GM18498 (cell line): ENCODE results near the gene GZMB.
"Not testable (repeated sequence)": the region's sequence is repeated elsewhere in the genome, so short reads cannot be mapped to it uniquely, and the experiment has no call there.

Source experiments
- ATAC-seq: cut with Tn5 transposase; IDR thresholded peaks from one replicate; pipeline ENCODE4 v1.9.1; 2021; ENCODE audit warnings: mild to moderate bottlenecking, moderate library complexity; ENCODE audit not compliant: unreplicated experiment

Gene GZMB, protein sequence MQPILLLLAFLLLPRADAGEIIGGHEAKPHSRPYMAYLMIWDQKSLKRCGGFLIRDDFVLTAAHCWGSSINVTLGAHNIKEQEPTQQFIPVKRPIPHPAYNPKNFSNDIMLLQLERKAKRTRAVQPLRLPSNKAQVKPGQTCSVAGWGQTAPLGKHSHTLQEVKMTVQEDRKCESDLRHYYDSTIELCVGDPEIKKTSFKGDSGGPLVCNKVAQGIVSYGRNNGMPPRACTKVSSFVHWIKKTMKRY

DNA sequence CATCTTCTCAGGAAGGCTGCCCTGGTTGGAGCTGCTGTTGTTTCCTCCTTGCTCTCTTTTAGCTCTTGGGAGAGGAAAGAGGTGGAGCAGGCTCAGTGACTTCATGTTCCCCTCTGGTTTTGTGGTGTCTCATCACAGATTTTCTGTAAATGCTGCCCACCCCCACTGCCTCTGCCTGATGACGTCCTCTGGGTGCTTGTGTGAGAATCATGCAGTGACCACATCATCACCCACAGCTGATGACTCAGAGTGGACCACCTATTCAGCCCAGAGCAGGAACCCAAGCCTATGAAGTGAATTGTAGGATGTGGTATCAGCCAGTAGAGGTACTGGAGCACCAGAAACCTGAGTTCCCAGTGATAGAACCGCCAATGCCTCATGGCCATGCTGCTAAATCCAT, at the start of gene GZMB:
GZMB (minus strand) TSS at position 33 of the 400 bp plus-strand sequence; CDS start at position 3, 30 bp downstream.
- ATAC-seq: no peak

DNA sequence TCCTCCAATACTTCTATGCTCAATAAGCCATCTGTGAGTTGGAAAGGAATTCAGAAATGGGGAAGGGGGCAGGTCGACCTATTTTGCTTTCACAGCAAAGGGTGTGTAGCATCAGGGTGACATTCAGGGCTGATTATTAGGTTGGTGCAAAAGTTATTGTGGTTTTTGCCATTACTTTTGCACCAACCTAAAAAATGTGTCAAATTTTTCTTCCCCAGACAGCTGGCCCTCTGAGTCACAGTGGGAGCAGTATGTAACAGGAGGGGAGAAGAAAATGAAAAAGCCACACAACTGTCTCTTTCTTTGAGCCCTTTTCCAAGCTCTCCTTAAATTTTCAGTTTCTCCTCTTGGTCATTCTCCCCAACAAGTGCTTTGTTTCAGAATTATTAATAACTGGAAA, 47.1 kb upstream of the GZMB start:
- ATAC-seq: no peak

DNA sequence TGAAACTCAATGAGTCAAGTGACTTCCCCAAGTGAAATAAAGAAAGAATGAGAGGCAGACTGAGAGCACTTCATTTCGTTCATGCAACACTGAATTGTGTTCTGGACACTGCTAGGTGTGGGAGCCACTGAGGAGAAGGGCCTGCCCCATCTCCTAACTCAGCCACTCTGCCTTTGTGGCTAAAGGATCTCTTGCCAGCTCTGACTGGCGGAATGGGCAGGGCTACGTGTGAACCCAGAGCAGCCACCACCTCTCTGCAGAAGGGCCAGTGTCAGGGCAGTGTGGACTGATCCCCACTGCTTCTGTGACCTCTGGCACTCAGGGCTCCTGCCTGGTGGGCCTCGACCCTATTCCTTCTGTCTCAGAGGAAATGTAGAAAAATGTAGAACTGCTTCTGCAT, 46.5 kb upstream of the GZMB start:
- ATAC-seq: no peak

DNA sequence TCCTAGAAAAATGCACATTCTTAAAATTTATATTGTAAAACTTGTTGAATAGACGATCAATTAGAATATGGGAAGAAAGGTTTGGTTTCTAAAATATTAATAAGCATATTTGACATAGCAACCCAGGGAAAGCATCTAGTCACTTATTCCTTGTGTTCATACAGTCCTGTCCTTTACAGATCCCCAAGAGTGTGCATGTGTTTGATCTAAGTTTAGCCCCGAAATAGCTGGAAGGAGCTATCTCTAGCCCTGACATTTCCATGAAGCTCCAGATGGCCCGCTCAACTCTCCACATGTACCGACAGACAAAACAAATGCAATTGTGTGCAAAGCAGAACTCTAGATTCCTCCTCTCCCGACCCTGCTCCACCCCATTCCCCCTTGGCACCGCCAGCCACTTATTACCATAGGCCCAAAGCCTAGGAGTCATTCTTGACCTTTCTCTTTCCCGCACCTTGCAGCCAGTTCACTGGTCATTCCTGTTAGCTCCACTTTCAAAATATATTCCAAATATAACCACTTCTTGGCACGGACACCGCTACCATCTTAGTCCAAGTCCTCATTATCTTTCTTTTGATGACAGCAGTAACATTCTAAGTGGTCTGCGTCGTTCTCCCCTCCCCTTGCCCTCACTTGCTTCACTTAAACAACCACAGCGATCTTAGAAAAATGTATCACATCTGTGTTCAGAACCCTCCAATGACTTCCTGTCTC, 45.4 kb upstream of the GZMB start:
- ATAC-seq: no peak

DNA sequence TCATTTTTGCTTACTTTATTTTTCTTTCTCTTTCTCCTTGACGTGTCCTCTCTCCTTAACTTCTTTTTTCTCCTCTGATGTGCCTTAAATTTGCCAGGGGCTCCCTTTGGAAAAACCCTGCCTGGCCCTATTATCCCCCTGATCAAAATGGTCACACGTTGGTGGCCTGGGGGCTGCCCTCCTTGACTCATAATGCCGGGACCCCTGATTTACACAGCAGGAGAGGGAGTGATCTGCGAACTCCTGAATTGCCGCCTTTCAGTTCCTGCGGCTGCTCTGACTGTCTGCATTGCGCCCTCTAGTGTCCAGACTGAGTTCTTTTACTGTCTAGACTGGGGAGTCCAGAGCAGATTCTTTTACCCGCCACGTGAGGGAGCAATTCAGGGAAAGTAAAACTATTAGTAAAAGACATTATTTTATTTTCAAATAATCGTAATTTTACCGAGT, 44.8 kb upstream of the GZMB start:
- peak; percentile 77 for ATAC-seq

DNA sequence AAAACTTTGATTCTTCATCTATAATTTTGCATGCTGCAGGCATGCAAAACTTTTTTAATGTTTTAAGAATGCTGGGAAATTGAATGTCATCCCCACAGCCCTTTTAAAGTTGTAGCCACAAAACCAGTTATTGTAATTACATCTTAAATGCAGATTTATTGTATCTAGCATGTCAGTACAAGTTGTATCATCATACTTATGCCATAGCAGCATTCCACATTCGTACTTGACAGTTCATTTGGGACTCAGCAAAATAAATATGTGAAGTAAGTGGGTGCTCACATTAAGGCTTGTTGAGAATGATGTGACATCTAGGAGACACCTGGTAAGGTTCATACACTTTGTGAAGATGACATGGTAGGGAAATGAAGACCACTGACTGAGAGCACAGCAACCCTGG, 44.0 kb upstream of the GZMB start:
- no peak for ATAC-seq

DNA sequence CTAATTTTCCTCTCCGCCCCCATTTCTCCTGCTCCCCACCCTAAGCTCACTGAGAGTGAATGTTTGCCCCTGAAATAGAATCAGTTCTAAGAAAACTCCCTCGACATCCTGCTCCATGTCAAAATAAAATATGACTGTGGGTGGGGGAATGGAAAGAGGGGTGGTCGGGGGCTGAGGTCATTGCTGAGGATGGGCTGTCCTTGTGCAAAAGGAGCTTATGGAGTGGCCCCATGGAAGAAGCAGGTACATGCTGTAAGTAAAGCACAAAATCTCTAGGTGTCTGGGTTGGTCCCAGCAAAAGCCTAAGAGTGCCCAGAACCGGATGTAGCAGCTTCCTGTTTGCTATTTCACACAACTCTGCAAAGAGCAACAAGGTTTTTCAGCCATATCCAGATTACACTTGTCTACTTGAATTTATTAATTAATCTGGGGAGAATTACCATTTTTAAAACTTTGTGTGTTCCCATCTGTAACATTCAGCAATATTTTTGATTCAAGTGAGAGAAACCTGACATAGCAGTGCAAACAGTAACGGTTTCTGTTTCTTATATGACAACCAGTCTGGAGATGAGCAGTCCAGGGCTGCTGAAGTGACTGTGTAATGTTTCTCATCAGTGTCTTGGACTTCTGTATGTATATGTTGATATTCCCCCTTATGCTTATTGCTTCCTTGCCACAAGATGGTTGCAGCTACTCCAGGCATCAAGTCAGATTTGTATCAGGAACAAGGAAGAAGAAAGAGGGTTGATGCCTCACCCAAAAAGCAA, 40.4 kb upstream of the GZMB start:
- peak; percentile 63 for ATAC-seq

DNA sequence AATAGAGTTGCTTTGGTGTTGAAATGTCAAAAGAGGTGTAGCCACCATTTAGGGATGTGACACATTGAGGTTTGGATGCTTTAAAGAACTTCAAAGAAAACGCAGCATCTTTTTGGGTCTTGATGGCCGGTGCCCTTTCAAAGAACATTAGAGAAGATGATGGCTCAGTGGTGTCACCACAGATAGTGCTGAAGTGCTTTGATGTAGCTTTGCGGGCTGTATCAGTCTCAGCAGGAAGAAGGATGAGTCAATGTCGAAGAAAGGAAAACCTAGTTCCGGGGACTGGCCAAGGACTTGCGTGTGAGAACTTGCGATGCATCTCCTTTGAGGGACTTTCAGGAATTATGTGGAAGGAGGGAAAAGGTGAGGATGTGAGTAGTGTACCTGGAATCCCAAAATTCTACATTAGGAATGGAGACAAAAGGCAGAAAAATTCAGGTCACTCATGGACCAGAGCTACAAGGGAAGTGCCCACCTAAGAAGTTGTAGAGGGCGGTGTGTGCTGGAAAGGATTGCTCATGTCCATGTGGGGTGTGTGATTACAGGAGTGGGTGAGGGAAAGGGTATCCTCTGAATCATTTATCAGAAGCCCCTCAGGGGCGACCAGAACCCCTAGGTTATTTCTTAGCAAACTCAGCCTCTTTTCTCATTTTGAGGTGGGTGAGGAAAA, 39.7 kb upstream of the GZMB start:
- ATAC-seq: peak; percentile 60

DNA sequence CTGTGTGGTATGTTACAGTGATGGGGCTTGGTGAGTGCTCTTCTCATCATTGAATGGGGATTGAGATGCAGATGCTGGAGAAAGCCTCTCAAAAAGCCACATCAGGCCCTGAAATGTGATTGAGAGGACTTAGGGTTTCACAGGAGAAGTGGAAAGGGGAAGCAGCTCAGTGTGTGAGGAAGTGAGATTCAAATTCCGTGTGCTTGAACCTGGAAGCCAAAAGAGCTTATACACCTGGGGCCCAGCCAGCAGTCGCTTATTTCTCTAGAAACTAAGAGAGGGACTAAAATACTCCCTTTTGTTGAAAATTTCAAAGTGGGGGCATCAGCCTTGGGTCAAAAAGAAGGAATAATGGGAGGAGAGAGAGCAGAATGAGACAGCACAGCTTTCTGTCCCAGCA, 39.1 kb upstream of the GZMB start:
- peak; percentile 63 for ATAC-seq

DNA sequence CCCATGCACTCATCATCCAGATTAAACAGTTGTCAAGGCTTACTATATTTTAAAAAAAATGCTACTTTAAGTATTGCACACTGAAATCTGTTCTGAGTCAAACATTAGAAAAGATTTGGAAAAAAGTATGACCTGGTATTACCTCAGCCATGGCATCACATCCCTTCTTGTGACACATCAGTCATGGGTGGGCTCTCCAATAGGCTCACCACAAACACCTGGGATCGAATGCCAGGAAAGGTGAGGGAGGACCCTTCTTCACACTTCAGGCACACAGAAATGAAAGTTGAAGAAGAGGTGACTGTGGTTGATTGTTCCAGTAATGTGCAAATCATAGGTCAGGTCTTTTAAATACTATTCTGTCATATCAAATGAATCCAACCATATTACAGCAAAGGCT, 36.6 kb upstream of the GZMB start:
- ATAC-seq: no peak

DNA sequence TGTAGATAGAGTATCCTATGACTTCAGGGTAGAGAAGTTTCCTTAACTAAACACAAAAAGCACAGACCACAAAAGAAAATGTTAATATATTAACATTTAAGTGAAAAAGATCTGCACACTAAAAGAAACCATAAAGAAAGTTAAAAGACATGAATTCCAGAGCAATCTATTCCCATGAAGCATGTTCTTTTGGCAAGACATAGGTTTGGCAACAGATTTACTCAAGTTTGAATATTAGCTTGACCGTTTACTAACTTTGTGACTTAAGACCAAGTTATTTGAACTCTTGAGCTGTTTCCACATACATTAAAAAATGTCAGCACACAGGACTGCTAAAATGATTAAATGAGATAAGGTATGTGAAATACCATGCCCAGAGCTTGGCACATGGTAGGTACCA, 35.7 kb upstream of the GZMB start:
- ATAC-seq: no peak

DNA sequence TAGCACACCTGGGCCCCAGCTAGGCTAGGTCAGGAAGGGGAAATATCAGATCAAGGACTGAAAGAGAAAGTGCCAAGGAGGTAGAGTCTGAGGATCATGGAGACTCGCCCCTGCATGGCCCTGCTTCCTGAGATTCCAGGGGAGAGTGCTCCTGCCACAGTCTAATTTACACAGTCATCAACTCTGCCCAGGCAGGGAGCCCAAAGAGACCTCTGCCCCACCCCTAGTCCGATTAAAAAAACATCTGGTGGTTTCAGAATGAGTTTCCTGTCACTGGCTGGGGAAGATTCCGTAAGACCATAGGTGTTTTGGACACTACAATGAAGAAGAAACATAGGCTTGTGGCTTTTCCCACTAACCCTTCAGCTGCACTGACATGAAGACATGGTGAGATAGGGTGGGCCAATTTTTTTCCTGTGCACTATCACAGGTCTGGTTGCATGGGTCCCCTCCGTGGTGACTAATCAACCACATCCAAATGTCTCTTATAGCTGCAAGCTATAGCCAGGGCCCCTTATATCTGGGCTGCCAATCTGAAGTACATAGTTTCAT, 31.5 kb upstream of the GZMB start:
- ATAC-seq: peak; percentile 96

DNA sequence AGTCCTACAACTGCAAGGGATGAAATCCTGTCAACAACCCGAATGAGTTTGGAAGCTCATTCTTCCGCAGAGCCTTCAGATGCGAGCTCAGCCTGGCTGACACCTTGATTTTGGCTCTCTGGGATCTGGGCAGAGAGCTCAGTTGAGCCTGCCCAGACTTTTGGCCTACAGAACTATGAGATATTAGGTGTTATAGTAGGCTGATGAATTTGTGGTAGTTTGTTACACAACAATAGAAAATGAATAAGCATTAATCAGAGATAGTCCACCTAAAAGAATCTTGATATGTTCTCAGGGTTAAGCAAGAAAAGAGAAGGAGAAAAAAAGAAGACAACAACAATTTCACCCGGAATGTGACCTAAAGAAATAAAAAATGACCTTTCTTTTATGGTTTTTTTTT, 30.4 kb upstream of the GZMB start:
- ATAC-seq: no peak

DNA sequence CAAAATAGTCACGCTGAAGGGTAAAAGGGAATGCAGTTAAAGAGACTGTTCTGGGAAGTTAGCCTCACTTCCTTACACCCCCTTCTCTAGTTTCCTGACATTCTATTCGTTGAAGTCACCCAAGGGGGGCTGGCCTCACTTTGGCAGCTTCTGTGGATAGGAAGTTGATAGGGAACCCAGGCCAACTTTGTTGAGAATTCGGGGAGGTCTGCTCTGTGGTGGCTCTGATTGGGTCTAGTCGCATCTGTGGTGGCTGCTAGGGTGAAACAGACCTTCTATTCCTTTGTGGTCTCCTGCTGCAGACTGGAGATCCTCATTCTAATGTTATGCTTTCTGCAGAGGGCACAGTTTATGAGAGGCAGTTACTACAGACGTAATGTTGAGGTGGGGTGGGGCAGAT, 28.8 kb upstream of the GZMB start:
- ATAC-seq: no peak

DNA sequence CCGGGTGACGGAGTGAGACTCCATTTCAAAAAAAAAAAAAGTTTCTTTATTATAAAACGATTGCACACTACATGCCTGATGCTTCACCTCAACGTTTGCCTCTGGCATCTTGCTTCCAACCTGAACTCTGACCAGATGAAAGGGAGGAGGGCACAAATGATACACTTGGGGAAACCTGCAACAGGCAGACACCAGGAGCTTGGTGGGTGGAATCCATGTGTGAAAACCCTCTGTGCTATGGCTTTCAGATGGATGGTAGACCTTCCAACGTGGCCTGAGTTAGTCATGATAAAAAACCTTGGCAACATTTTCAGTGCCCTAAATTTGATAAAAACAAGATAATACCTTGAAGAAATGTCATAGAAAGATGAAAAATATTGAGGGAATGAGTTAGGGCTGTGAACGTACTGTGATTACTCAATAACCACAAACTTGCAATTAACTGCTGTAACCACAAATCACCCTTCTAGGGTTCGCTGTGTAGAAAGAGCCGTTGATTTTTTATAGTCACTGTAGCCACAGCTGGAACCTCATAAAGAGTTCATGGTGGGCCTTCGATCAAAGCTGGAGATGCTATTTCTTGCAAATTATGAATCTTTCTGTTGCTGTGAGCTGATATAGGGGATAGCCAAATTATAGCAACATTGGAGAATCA, 26.1 kb upstream of the GZMB start:
- ATAC-seq: no peak

DNA sequence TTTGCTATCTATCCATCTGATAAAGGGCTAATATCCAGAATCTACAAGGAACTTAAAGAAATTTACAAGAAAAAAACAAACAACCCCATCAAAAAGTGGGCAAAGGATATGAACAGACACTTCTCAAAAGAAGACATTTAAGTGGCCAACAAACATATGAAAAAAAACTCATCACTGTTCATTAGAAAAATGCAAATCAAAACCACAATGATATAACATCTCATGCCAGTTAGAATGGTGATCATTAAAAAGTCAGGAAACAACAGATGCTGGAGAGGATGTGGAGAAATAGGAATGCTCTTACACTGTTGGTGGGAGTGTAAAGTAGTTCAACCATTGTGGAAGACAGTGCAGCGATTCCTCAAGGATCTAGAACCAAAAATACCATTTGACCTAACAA, 14.4 kb upstream of the GZMB start:
- ATAC-seq: not testable (repeated sequence)

DNA sequence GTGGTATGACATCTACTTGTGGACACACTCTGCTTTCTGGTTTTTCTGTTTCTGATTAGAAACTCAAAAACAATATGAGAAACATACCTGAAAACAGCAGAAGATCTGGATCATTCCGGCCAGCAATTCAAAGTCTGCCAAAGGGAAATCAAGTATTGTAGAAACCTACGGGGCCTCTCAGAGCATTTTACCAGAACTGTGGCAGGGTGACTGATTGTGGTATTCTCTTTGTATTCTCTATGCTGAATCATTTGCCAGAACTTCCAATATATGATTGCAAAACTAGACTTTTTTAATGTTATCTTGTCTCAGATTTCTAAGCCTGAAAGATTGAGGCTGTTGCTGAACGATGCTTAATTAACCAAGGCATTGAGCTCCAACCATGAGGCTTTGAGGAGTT, 5.9 kb upstream of the GZMB start:
- ATAC-seq: no peak

DNA sequence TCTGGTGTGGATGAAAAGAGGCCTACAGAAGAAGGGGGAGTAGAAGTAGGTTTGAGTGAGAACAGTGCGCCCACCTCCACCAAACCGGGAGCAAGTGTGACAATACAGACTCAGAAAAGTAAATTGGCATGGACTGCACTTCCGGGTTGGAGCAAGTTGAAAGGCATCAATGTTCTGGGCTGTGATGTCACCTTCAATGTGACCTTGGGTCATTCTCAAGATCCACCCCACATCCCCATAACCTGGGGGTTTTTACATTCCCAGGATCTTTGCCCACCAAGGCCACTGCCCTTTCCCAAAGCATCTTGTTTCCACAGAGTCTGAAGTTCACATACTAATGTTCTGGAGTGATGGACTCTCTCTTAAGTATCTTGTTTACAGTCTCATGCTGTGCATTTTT, 5.3 kb upstream of the GZMB start:
- no peak for ATAC-seq

DNA sequence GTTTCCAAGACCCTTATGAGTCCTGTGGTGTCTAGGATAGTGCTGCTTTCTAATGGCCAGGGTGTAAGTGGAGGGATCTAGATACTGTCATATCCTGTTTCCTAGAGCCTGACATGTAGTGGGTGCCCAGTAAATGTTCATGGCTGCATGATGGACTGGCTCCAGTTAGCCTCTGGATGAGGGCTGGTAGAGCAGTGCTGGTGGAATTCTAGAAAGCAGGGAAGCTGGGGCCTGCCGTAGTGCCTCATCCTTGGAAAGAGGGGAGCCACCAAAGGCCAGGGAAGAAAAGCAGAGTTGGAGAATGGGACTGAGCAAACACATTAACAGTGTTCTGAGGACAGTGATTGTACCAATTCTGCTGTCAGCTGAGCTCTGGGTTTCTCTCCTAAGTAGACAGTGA, 637 bp downstream of the GZMB start:
- no peak for ATAC-seq

DNA sequence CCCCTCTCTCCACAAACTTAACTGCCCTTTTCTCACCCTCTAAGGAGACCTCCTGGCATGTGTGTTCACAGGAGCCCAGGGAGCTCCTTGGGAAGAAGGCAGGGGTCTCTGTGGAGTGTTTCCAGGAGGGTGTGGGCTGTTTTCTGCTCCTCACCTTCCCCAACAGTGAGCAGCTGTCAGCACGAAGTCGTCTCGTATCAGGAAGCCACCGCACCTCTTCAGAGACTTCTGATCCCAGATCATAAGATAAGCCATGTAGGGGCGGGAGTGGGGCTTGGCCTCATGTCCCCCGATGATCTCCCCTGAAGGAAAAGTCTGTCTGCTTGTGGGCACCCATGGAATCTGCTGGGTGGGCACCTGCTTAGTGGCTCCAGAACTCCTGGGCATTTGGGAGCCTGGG, 1.2 kb downstream of the GZMB start:
- ATAC-seq: no peak

DNA sequence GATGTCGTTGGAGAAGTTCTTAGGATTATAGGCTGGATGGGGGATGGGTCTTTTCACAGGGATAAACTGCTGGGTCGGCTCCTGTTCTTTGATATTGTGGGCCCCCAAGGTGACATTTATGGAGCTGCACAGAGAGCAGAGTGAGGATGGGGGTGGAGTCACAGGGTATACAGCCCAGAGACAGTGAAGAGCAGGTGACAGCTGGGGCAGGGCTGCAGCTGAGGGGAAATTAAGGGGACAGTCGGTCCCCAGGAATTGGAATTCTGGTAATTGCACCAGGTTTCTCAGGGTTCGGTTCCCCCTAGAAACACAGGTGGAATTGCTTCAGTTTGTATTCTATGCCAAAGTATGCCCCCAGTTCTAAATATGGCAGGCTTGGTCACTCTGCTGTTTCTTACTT, 1.7 kb downstream of the GZMB start:
- ATAC-seq: no peak
